Measurements from ENCODE around the gene S100Z.
"Not testable (repeated sequence)": the region's sequence is repeated elsewhere in the genome, so short reads cannot be mapped to it uniquely, and the experiment has no call there.

Gene S100Z

GRCh38 chr5:76818844-76819831, 30.7 kb upstream of the S100Z start, which contains the start of gene F2RL1:
TSS of gene F2RL1 (plus strand) at chr5:76819030. CDS start at chr5:76819183, 153 bp downstream.
- Mint-ChIP-seq H3K27ac (peak within 1 kb of the TSS; percentile 37), H3K9me3 (no peaks in the 10 kb centered on the region), H3K27me3 (peaks cover 34% of the 10 kb centered on the region), H3K36me3 (ENCODE audit: low read depth) (no peaks in the 10 kb centered on the region), H3K4me1 (ENCODE audit: low read depth) (peaks cover 16% of the 10 kb centered on the region), H3K4me3 (peak within 1 kb of the TSS; percentile 81)
- DNase-seq = peak; percentile 72

GRCh38 chr5:76819851-76820525, 29.8 kb upstream of the S100Z start:
- H3K4me1 Mint-ChIP-seq (ENCODE audit: low read depth) = peaks cover 16% of the 10 kb centered on the region
- no peaks in the 10 kb centered on the region for H3K36me3 Mint-ChIP-seq (ENCODE audit: low read depth)
- H3K9me3 Mint-ChIP-seq = no peaks in the 10 kb centered on the region
- H3K27ac Mint-ChIP-seq = no peak overlapping the region
- peak overlapping the region; percentile 81 for H3K4me3 Mint-ChIP-seq
- H3K27me3 Mint-ChIP-seq = peaks cover 34% of the 10 kb centered on the region
- no peak for DNase-seq

- H3K27ac Mint-ChIP-seq = no peak overlapping the region
- H3K27me3 Mint-ChIP-seq = peaks cover 34% of the 10 kb centered on the region
- H3K4me1 Mint-ChIP-seq (ENCODE audit: low read depth) = peaks cover 16% of the 10 kb centered on the region
- H3K36me3 Mint-ChIP-seq (ENCODE audit: low read depth) = no peaks in the 10 kb centered on the region
- H3K4me3 Mint-ChIP-seq = peak overlapping the region; percentile 81
- DNase-seq = no peak
- H3K9me3 Mint-ChIP-seq = no peaks in the 10 kb centered on the region
Measured at GRCh38 chr5:76820526-76820890, 29.3 kb upstream of the S100Z start.

- H3K27me3 Mint-ChIP-seq = peaks cover 30% of the 10 kb centered on the region
- H3K27ac Mint-ChIP-seq = no peak overlapping the region
- peaks cover 16% of the 10 kb centered on the region for H3K4me1 Mint-ChIP-seq (ENCODE audit: low read depth)
- H3K36me3 Mint-ChIP-seq (ENCODE audit: low read depth) = no peaks in the 10 kb centered on the region
- no peak for DNase-seq
- H3K9me3 Mint-ChIP-seq = no peaks in the 10 kb centered on the region
- no peak overlapping the region for H3K4me3 Mint-ChIP-seq
Measured at GRCh38 chr5:76821136-76821535, 28.7 kb upstream of the S100Z start.

GRCh38 chr5:76822105-76822731, 27.6 kb upstream of the S100Z start:
- not testable (repeated sequence) for H3K27ac Mint-ChIP-seq, DNase-seq

GRCh38 chr5:76826416-76826815, 23.4 kb upstream of the S100Z start:
- not testable (repeated sequence) for DNase-seq; H3K27me3 Mint-ChIP-seq; H3K9me3 Mint-ChIP-seq; H3K4me1 Mint-ChIP-seq (ENCODE audit: low read depth); H3K4me3 Mint-ChIP-seq; H3K27ac Mint-ChIP-seq; H3K36me3 Mint-ChIP-seq (ENCODE audit: low read depth)

More at GRCh38 chr5:76822105-76822731, 27.6 kb upstream of the S100Z start:
- not testable (repeated sequence) for H3K36me3 Mint-ChIP-seq (ENCODE audit: low read depth); H3K9me3 Mint-ChIP-seq; H3K4me3 Mint-ChIP-seq
- Mint-ChIP-seq H3K4me1 (ENCODE audit: low read depth) (peaks cover 16% of the 10 kb centered on the region), H3K27me3 (peaks cover 19% of the 10 kb centered on the region)

GRCh38 chr5:76831110-76831452, 18.7 kb upstream of the S100Z start:
- Mint-ChIP-seq H3K9me3 (no peaks in the 10 kb centered on the region), H3K4me1 (ENCODE audit: low read depth) (peaks cover 8% of the 10 kb centered on the region), H3K36me3 (ENCODE audit: low read depth) (peaks cover 15% of the 10 kb centered on the region), H3K27ac (no peak overlapping the region), H3K27me3 (no peaks in the 10 kb centered on the region), H3K4me3 (no peak overlapping the region)
- DNase-seq = no peak

GRCh38 chr5:76836181-76836580, 13.6 kb upstream of the S100Z start:
- DNase-seq = no peak
- Mint-ChIP-seq H3K4me1 (ENCODE audit: low read depth) (peaks cover 3% of the 10 kb centered on the region), H3K4me3 (no peak overlapping the region), H3K36me3 (ENCODE audit: low read depth) (peaks cover 15% of the 10 kb centered on the region), H3K27ac (no peak overlapping the region), H3K27me3 (no peaks in the 10 kb centered on the region), H3K9me3 (no peaks in the 10 kb centered on the region)

- Mint-ChIP-seq H3K36me3 (ENCODE audit: low read depth) (peaks cover 15% of the 10 kb centered on the region), H3K9me3 (no peaks in the 10 kb centered on the region), H3K27me3 (no peaks in the 10 kb centered on the region), H3K4me3 (no peak overlapping the region), H3K4me1 (ENCODE audit: low read depth) (peaks cover 2% of the 10 kb centered on the region), H3K27ac (no peak overlapping the region)
- DNase-seq = no peak
Measured at GRCh38 chr5:76836585-76836984, 13.2 kb upstream of the S100Z start.

- DNase-seq = no peak
- Mint-ChIP-seq H3K4me1 (ENCODE audit: low read depth) (peaks cover 2% of the 10 kb centered on the region), H3K27ac (no peak overlapping the region), H3K9me3 (no peaks in the 10 kb centered on the region), H3K4me3 (no peak overlapping the region), H3K27me3 (peaks cover 7% of the 10 kb centered on the region), H3K36me3 (ENCODE audit: low read depth) (peaks cover 5% of the 10 kb centered on the region)
Measured at GRCh38 chr5:76838481-76839261, 11.1 kb upstream of the S100Z start.

GRCh38 chr5:76841361-76841760, 8.5 kb upstream of the S100Z start:
- no peaks in the 10 kb centered on the region for H3K36me3 Mint-ChIP-seq (ENCODE audit: low read depth)
- no peak overlapping the region for H3K27ac Mint-ChIP-seq
- peaks cover 7% of the 10 kb centered on the region for H3K27me3 Mint-ChIP-seq
- H3K4me1 Mint-ChIP-seq (ENCODE audit: low read depth) = peaks cover 2% of the 10 kb centered on the region
- no peak for DNase-seq
- no peaks in the 10 kb centered on the region for H3K9me3 Mint-ChIP-seq
- no peak overlapping the region for H3K4me3 Mint-ChIP-seq

GRCh38 chr5:76845890-76846289, 3.9 kb upstream of the S100Z start:
- no peak for DNase-seq
- no peaks in the 10 kb centered on the region for H3K9me3 Mint-ChIP-seq
- H3K27ac Mint-ChIP-seq = no peak overlapping the region
- H3K4me1 Mint-ChIP-seq (ENCODE audit: low read depth) = peaks cover 16% of the 10 kb centered on the region
- no peaks in the 10 kb centered on the region for H3K36me3 Mint-ChIP-seq (ENCODE audit: low read depth)
- no peak overlapping the region for H3K4me3 Mint-ChIP-seq
- peaks cover 7% of the 10 kb centered on the region for H3K27me3 Mint-ChIP-seq

- peak; percentile 31 for DNase-seq
- H3K9me3 Mint-ChIP-seq = peaks cover 3% of the 10 kb centered on the region
- H3K27ac Mint-ChIP-seq = peak overlapping the region; percentile 55
- no peaks in the 10 kb centered on the region for H3K27me3 Mint-ChIP-seq
- H3K4me1 Mint-ChIP-seq (ENCODE audit: low read depth) = peaks cover 35% of the 10 kb centered on the region
- peak overlapping the region; percentile 52 for H3K4me3 Mint-ChIP-seq
- peaks cover 1% of the 10 kb centered on the region for H3K36me3 Mint-ChIP-seq (ENCODE audit: low read depth)
Measured at GRCh38 chr5:76850543-76851145, 830 bp downstream of the S100Z start.
